HL-60/S4 treated with retinoic acid at 250 ng/mL for 4 days and 3 days (cell line): ENCODE results near the gene UTP14A.

Experiments
- in situ Hi-C: fragments of 300-500 bp; cut with MboI; formaldehyde crosslinking; loops from 2 replicates; pipeline ENCODE4 v1.7.0; 2022; ENCODE audit warnings: low sequenced_read_pairs

UTP14A gene

DNA sequence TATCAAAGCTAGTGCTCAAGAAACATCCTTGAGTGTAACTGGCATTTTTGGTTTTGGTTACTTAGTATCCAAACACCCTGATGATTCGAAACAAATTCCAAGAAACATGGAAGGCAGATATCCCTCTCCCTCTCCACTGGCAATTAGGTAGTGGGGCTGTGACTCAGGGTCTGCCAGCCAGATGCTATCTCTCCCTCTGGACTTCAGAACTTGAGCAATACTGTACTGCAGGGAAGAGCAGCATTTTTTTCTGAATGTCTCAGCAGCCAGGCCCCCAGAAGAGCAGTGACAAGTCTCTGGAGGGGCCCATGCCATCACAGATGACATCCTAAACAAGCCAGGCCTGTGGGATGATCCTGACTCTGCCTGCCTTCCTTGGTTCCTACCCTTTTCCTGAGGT is 39.2 kb downstream of the UTP14A start:
- in situ Hi-C loops: no loop called here

DNA sequence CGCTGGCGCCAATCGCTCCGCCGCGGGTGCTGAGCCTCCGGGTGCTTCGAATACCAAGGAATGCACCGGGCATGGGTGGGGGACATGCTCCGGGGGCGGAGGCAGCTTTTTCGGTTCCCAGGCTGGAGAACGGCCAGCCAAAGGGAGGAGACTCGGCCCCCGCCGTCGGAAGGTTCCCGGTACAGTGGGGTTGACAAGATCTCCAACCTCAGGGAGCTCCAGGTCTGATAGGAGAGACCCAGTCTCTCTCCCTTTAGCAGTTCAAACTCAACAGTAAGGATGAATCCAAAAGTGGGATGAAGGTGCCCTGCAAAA is 47.3 kb downstream of the UTP14A start:
- in situ Hi-C loops: no loop called here

- in situ Hi-C loops: no loop called here
Measured at GRCh38 chrX:129953881-129954280, 47.9 kb downstream of the UTP14A start.

GRCh38 chrX:129954804-129955203 is 48.8 kb downstream of the UTP14A start:
- in situ Hi-C loops: no loop called here

GRCh38 chrX:129955682-129956081 is 49.7 kb downstream of the UTP14A start:
- in situ Hi-C loops: no loop called here

- in situ Hi-C loops: no loop called here
Measured at GRCh38 chrX:129956145-129956544, 50.2 kb downstream of the UTP14A start.

DNA sequence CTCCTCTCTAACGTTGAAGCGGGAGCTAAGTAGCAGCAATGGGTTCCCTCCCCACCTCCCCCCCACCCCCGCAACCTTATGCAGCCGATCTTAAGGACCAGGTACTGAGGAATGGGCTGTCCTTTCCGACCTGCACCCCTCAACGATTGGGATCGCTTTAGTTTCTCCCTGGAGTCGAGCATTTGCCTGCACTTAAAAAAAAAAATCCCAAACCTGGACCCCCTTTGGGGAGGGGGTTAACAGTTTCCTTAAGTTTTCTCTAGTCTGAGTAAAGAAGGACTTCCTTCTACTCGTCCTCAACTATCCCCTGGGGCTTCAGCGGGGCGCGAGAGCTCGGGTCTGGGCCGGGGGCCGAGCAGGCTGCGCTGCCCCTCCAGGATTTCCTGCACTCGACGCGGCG is 50.8 kb downstream of the UTP14A start:
- in situ Hi-C loops: no loop called here

GRCh38 chrX:129957241-129958082 is 51.5 kb downstream of the UTP14A start:
- in situ Hi-C loops: no loop called here

DNA sequence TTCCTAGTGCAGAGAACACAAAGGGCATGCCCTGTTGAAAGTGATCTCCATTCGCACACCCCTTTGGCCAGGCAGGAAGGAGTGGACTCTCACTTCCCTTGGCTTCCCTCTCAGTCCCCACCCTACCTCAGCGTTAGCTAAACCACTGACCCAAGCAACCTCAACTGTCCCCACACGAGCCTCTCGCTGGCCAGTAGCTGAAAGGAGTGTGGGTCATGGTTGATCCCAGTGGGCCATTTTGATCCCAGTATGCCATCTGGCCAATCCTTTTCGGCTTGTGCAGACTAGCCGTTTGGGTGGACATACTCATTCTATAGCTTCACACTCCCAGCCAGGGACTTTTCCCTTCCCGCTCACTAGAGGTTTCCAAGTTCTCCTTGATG is 52.1 kb downstream of the UTP14A start:
- in situ Hi-C loops: no loop called here

DNA sequence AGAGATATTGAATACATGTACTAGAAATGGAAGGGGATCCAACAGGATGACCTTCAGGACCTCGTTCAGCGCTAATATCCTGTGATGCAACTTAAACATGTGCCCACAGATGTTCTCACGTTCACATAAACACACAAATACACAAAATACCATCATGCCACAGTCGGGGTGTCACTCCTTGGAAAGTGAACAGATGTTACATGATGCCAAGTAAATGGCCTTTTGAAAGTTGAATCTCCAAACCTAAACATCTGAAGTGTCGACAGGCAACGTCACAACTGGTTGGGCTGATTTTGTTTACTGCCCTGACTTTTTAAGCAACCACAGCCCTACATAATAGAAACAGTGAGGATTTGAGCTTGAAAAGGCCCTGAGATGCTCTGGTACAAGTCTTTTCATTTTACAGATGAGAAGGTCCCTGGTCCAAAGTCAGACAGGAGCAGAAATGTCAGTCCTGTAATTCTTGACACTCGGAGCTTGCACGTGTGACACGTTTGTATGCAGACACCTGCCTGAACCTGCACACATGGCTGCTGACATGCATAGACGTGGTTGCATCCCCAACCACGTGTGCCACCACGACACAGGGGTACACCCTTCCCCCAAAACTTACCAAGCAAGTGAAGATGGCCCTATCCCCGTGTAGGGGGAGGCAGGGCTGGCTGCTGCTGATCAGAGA is 53.0 kb downstream of the UTP14A start:
- in situ Hi-C loops: no loop called here

DNA sequence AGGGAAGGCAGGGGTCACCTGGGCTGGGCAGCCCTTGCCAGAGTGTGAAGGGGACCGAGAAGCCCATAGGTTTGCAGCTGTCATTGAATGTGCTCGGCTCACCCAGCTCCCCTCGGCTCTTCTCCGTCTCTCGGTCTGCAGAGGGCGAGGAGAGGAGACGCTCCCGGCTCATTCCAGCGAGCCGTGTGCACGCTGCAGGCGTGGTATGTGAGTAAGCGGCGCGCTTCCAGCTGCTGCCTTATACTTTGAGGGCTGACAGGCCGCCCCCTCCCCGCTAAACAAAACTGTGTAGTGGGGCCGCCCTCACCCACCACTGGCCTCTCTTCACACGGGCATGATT is 53.5 kb downstream of the UTP14A start:
- in situ Hi-C loops: no loop called here

DNA sequence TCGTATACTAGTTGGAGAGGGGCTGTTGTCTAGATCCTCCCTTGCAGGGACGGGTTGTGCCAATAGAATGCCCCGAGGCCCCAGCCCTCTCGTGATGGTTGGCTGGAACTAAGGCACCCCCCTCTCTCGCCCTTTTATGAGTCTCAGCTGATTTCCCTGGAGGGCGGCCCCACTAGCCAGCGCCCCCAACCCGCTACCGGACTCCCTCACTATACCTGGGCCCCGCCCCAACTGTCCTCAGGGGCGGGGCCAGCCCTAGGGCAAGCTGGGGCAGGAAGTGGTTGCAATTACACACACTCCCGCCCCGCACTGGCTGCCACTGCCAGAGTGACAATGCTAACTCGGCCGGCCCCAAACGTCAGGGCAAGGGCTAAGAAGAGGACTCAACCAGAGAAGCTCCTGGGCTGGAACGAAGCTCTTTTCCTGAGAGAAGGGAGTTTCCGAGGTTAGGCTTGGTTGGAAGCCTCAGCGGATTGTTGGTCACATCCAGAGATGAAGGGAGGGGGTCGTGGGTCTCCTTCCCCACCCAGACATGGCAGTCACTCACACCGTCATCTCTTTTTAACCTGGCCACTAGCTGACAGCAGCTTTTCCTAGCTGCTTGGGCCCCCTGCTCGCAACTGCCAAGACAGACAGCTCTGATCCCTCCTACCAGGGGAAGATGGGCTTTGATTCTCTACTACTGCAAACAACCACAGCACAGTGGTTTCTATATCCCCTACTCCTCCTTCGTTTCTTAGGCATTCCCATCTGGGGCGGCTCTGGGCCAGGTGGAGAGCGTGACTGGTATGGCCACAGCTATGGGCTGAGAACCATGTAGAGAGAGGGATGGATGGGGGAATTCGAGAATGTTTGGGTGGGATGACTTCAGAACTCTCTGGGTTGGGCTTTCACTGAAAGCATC is 55.5 kb downstream of the UTP14A start:
- in situ Hi-C loops: no loop called here

DNA sequence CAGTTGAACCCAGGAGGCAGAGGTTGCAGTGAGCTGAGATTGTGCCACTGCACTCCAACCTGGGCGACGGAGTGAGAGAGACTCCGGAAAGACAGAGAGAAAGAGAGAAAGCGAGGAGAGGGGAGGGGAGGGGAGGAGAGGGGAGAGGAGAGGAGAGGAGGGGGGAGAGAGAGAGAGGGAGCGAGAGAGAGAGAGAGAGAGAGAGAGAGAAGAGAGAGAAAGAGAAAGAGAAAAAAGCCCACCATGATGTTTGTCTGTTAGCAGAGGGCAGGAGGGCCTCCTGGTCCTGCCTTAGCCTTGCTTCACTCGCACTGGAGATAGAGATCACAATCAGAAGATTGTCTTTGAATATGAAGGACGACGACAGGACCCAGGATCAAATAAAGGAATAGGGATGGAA is 57.8 kb downstream of the UTP14A start:
- in situ Hi-C loops: no loop called here

GRCh38 chrX:129965166-129965565 is 59.2 kb downstream of the UTP14A start:
- in situ Hi-C loops: no loop called here

GRCh38 chrX:129968968-129969367 is 63.0 kb downstream of the UTP14A start:
- in situ Hi-C loops: no loop called here

- in situ Hi-C loops: no loop called here
Measured at GRCh38 chrX:129976441-129976840, 70.5 kb downstream of the UTP14A start.
